GM21786 (cell line): ENCODE data around the gene CUL1.

Source experiments
- ATAC-seq: cut with Tn5 transposase; IDR thresholded peaks from one replicate; pipeline ENCODE4 v1.9.1; 2021; ENCODE audit not compliant: unreplicated experiment

CUL1 gene

DNA sequence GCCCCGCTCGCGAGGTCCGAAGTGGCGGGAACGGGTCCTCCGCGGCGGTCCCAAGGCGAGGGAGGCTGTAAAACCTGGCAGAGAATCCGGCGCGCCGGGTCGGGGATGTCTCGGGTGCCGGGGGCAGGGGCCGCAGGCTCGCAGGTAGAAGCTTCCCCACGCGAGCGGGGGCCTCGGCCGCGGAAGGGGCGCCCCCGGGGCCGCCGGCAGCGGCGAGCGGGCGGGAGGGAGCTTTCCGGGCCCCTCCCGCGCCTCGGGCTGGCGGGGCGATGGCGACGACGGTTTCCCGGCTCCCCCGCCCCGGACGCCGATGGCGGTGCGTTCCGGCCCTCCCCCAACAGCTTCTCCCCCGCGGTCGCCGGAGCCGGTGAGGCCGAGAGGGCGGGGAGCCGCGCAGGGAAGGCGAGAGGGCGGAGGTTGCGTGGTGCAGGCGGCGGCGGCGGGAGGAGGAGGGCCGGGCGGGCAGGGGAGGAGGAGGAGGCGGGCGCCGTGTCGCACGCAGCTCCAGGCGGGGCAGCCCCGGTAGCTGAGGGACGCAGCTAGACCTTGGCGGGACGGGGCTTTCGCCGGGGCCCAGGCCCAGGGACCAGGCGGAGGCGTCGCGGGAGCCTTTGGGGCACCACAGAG is at the start of gene CUL1:
TSS of gene CUL1 (plus strand) at position 507 of the 627 bp plus-strand sequence. CDS start 31,220 bp downstream, outside the sequence.
- ATAC-seq = peak; percentile 68

DNA sequence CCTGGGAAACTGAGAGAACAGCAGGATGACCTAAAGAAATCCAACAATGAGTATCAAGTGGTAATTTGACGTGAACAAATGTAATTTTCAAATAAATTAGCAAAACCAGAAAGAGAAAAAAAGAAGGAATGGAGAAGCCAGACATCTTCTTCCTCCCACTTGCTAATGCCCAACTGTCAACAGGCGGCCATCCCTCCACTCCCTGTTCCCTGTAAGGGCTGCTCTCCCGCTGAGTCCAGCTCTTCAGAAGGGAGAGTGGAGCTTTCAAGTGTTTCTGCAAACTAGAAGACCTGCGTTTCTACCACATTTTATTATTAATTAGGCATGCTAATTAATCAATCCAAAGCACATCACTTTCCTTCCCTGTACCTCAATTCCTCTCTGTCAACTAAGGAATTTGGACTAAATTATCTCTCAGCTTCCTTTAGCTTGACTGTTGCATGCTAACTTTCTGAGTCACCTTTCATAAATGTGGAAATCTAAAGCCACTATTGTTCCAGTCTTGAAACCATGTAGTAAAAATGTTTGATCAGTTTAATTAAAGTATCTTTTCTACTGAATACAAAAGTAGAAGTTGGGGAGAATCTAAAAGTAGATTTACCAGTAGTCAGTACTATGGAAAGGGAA is 48.4 kb upstream of the CUL1 start:
- no peak for ATAC-seq

DNA sequence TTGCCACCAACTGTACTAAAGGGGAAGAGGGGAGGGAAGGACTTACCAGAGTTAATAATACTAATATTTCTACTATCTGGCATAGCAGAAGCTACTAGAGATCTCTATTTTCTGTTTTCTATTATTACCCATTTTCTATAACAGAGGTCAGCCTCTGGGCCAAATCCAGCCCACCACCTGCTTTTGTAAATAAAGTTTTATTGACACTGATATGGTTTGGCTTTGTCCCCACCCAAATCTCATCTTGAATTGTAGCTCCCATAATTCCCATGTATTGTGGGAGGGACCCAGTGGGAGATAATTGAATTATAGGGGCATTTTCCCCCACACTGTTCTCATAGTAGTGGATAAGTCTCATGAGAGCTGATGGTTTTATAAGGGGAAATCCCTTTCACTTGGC is 45.9 kb upstream of the CUL1 start:
- ATAC-seq = no peak

DNA sequence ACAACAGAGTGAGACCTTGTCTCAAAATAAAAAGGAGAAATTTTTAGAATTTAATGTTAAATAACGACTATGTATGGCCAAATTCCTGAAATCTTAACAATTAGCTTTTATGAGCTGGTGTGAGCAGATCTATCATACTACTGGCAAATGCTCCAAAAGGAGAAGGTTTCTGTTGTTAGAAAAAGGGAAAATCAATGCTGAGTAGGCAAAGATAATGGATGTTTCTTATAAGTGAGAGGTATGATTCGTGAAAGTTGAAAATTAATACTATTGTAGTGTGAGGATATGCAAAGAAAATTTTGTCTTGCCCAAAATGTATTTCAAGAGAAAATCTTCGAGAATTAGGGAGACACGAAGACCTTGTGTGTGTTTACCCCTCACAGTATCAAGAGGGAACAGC is 40.8 kb upstream of the CUL1 start:
- ATAC-seq = no peak

DNA sequence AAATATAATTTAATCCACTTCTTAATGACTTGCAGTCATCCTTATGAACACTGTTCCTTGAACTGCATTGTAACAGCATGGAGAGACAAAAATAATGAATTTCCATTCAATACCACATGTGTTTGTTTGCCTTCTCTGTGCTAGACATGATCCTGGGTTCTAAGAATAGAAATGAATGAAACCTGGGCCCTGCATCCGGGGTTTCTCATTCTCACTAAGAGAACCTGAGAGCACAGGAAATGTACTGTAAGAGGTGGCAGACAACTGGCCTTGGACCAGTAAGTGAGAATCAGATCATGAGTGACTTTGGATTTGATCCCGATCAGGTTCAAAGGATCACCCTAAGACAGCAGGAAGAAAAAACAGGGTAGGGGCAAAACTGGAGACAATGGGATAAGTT is 37.2 kb upstream of the CUL1 start:
- ATAC-seq = no peak

DNA sequence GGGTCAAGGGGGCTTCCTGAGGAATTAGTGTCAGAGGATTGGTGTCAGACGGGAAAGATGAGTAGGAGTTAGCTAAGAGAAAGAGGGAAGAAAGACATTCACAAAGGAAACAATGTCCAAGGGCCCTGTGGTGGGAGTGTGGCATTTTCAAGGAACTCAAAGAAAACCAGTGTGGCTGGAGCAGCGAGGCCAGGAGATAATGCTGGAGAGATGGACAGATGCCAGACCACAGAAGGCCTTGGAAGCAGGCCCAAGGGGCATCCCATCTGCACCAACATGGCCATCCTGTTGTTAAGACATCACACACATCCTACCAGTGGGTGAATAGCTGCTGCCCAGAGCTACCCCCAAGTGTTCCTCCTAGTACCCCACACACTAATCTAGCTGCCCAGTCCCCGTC is 36.1 kb upstream of the CUL1 start:
- no peak for ATAC-seq

DNA sequence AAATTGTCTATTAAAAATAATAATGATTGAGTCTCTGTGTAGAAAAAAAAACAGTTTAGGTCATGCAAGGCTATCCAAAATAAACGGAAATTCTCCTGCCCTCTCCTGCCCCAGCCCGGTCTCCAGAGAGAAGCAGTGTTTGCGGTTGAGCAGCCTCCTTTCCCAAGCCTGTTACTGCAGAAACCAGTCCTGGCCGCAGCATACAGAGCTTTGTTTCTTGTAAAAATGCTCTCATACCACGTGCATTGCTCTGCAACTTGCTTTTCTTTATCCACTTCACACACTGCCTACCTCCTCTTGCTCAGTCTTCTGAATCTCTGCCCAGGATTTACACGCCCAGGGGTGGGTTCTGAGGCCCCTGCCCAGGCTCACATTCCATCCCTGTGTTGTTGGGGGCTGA is 34.4 kb upstream of the CUL1 start:
- no peak for ATAC-seq

DNA sequence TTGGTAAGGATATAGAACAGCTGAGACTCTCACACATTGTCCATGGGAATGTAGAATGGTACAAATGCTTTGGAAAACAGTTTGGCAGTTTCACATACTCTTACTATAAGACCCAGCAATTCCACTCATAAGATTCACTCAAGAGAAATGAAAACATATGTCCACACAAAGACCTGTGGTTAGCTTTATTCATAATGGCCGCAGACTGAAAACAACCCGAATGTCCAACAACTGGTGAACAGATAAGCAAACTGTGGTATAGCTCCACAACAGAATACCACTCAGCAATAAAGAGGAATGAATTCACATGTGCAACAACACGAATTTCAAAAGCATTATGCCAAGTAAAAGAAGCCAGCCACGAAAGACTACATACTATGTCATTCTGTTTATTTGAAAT is 33.5 kb upstream of the CUL1 start:
- no peak for ATAC-seq

DNA sequence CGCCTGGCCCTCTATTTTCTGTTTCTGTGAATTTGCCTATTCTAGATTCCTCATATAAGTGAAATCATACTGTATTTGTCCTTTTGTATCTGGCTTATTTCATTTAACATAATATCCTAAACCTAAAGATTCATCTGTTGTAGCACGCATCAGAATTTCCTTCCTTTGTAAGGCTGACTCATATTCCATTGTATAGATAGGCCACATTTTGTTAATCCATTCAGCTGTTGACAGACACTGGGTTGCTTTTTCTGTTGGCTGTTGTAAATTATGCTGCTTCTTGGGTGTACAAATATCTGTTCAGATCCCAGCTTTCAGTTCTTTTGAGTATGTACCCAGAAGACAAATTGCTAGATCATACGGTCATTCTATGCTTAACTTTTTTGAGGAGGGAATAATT is 28.8 kb upstream of the CUL1 start:
- ATAC-seq = no peak

DNA sequence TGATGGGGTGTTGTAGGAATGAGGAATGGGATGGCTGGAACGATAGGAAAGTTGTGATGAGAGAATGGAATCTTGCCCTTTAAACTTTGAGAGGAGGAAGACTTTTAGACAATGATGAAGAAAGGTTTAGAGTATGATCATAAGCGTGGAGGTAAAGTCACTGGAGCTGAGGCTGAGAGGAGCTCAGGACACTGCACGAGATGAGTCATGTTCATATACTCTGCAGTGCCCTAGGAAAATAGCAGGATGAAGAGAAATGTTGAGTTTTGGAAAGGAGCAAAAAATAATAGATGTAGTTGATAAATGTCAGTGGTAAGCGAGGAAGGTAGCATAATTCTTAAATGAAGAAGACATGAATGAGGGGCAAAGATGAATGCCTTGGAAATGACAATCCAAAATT is 28.3 kb upstream of the CUL1 start:
- no peak for ATAC-seq

DNA sequence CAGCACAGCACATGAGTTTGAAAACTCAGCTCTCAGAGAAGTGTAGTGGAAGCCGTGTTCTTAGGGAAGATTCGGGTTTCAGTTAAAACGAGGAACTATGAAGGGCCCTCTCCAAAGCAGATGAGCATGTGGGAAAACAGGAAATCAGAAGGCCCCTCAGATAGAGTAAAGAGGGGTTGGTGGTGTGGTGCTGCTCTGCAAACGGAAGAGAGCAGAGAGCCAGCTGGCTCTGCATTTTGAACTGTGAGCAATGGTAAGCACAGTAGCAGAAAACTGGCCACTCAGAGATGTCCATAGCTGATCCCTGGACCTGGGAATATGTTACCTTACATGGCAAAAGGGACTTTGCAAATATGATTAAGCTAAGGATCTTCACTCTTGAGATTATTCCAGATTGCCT is 27.9 kb upstream of the CUL1 start:
- no peak for ATAC-seq

DNA sequence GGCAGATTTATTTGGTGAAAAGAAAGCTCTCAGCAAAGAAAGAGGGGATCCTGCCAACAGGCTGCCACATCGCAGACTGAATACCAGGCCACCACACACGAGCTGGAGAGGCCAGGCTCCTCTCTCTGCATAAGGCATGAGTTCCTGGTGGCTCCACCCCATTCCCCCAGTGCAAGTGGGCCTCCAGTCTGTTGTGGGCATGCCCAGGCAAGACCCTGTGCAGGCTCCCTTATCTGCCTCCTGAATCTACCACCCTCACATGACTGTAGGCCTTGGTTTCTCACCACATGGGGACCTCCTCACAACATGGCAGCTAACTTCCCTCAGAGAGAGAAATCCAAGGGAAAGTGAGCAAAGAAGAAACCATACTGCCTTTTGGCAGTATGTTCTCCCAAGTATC is 26.7 kb upstream of the CUL1 start:
- ATAC-seq = no peak

DNA sequence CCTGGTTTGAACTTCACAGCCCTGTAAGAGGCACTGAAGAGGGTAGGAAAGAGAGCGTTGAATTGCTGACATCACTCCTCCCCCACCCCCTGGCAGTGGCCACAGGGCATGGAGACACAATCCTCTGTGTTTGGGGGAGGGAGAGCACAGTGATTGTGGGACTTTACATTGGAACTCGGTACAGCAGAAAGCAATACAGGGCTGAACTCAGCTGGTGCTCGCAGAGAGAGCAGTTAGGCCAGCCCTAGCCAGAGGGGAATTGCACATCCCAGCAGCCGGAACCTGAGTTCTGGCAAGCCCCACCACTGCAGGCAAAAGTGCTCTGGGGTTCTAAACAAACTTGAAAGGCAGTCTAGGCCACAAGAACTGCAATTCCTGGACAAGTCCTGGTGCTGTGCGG is 24.0 kb upstream of the CUL1 start:
- no peak for ATAC-seq

DNA sequence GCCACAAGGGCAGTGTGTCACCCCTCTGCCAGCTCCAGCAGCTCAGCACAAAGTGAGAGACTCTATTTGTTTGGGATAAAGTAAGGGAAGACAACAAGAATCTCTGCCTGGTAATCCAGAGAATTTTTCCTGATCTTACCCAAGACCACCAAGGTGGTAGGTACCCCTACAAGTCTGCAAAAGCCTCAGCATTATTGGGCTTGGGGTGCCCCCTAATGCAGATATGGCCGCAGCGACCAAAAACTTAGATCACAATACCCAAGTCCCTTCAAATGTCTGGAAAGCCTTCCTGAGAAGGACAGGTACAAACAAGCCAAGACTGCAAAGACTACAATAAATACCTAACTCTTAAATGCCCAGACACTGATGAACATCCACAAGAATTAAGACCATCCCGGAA is 22.4 kb upstream of the CUL1 start:
- ATAC-seq = no peak

DNA sequence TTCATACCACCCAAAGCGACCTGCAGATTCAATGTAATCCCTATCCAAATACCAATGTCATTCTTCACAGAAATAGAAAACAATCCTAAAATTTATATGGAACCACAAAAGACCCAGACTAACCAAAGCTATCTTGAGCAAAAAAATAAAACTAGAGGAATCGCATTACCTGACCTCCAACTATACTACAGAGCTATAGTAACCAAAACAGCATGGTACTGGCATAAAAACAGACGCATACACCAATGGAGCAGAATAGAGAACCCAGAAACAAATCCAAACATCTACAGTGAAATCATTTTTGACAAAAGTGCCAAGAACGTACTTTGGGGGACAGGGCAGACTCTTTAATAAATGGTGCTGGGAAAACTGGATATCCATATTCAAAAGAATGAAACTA is 16.9 kb upstream of the CUL1 start:
- ATAC-seq = no peak

DNA sequence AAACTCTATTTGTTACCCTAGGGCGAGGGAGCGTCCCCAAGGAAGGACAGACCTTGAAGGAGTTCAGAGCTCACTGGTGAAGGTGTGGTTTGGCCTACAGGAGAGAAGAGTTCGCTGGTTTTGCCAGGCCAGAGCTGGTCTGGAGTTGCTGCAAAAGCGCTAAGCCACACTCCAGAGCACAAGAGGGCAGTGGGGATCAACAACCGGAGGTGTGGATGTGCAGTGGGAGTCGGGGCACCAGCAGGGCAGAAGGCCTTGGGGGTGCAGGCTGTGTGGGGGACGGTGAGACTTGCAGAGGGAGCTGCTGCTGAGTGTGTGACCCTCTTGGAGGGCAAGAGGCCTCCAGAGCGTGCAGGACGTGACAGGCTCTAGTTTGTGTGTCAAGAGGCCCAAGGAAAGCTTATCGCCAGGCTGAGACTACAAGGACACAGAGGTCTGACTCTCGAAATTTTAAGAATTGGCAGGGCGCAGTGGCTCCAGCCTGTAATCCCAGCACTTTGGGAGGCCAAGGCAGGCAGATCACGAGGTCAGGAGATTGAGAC is 14.3 kb upstream of the CUL1 start:
- ATAC-seq = no peak

DNA sequence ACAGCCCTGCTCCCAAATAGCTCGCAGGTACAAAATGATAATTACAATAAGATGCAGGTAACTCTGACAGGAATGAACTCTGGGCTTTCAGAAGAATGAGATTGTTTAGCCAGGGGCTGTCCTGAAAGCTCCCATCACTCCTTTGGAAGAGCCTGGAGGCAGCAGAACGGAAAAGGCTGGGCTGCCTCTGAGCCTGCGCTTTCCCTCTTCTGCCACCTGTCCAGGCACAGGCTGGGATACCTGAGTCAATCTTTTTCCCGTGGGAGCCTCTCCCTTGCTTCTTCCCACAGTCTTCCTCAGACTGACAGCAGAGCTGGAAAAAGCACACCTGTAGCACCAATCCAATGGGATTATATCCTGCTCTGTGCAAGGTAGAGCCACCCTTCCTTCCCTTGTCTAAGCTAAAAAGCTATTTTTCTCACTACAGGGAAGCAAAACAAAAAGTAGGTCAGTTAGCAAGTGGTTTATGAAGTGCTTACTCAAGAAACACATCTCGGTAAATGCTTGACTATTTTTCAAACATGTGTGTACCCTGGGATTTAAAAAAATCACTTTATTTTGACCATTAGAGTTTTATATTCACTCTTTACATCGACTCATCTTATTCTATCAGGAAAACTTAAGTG is 12.3 kb upstream of the CUL1 start:
- ATAC-seq = no peak

DNA sequence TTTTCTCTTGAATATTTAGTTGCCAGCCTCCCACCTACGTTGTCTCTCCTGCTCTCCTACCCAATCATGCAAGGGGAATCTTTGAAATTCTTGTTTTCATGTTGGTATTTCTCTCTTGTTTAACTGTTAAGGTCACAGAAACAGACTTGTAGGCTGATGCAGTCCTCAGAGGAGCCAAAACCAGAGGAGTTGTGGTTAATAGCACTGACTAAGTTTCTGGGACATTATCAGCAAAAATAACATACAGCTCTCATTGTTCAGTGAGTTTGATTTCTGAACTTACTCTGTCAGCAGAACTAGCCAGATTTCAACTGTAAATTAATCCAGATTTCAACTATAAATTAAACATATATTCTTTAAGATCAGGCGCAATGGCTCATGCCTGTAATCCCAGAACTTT is 11.1 kb upstream of the CUL1 start:
- no peak for ATAC-seq

DNA sequence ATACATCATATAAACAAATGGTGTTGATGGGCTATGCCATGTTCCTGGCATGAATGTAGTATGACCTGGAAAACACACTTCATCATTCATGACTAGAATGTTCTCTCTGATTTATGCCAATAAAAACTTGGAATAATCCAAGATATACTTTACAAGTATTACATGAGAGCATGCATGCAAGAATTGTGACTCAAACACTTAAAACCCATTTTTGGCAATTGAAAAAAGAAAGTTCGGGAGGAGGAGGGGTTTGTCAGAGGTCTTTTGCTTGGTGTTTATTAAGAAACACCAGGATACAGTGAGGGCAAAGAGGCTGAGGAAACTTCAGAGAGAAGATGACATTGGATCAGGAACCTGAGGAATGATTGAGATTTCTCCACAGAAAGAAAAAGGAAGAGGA is 10.2 kb upstream of the CUL1 start:
- no peak for ATAC-seq

DNA sequence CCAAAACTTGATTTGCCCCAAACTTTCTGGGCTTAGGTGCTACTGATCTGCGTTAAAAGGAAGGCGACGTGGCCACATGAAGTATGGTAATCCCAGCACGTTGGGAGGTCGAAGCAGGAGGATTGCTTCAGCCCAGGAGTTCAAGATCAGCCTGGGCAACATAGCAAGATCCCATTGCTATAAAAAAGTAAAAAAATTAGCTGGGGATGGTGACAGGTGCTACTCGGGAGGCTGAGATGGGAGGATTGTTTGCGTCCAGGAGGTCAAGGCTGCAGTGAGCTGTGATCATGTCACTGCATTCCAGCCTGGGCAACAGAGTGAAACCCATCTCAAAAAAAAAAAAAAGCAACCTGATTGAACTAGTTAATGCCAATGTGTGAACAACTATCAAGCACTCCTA is 5.1 kb upstream of the CUL1 start:
- ATAC-seq = no peak

DNA sequence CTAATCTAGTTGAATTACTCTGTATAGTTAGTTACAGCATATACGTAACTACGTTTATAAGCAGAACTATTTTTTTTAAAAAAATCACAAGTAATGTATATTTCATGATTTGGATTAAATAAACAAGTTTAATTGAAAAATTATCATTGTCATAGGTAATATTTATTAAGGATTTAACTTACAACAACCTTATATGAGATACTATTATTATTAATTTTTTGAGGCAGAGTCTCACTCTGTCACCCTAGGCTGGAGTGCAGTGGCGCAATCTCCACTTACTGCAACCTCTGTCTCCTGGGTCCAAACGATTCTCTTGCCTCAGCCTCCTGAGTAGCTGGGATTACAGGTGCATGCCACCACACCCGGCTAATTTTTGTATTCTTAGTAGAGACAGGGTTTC is 4.1 kb upstream of the CUL1 start:
- no peak for ATAC-seq

DNA sequence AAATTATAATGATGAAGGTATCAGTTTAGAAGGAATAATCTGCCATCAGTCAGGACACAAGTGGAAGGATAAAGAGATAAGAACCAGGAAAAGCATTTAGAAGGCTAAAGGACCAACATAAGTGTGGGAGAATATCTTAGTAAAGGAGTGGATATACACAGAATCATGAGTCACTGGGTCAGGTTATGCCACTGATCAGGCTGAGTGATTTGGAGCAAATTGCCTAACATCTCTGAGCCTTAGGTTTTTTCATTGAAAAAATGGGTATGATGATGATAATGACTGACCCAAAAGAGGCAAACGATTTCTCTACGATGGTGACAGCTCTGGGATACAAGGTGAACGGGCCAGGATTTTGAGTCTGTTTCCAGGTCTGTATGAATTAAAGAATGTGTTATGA is 2.8 kb upstream of the CUL1 start:
- no peak for ATAC-seq

DNA sequence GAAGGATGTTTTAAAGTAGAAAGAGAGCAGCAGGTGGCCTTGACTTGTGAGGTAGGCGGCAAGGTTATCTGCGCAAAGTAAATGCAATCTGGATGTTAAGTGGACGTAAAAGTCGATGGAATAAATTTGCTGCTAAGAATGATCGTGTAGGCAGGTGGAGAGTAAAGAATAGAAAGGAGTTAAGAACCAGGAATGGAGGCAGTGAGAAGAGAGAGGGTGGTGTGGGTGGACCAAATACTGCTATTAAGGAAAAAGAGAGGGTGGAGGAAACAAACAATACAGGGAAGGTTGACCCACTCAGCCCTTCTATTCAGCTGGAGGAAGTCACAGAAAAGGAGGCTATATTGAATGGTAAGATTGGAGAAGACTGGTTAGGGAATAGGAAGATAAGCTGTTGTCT is 1.9 kb upstream of the CUL1 start:
- no peak for ATAC-seq
